Coronary artery (tissue), 2 donors: ENCODE results near the gene AKAP8.
A peak's percentile ranks its signal among the peaks of the same experiment; 100 is the strongest.

Source experiments
- DNase-seq: peaks from one replicate; pipeline ENCODE4 v3.0.0-alpha.2; 2017; ENCODE audit warnings: low spot score
- H3K27ac ChIP-seq, 2 donors: fragments of 200-600 bp; sonication (generic); one replicate each; pipeline ENCODE4 v1.5.1; 2016 to 2019
- H3K4me3 ChIP-seq: fragments of 200-600 bp; sonication (generic); 2 replicates; pipeline ENCODE4 v1.5.1; 2016; ENCODE audit warnings: mild to moderate bottlenecking, moderate library complexity
- CTCF ChIP-seq: fragments of 200-600 bp; sonication (generic); IDR thresholded peaks from one replicate; pipeline ENCODE4 v1.5.1; 2019; ENCODE audit warnings: antibody characterized with exemption

The AKAP8 gene

GRCh38 chr19:15424121-15424520 is 44.5 kb upstream of the AKAP8 start:
- no peak overlapping the region for H3K4me3 ChIP-seq
- TF ChIP-seq CTCF = no peak
- H3K27ac ChIP-seq = no peak overlapping the region
- no peak for DNase-seq

- Histone ChIP-seq H3K27ac (no peak overlapping the region), H3K4me3 (no peak overlapping the region)
- DNase-seq = no peak
- TF ChIP-seq CTCF = no peak
These were observed 43.5 kb upstream of the AKAP8 start for GRCh38 chr19:15423130-15423529.

GRCh38 chr19:15422296-15423075 is 42.9 kb upstream of the AKAP8 start:
- no peak for DNase-seq
- Histone ChIP-seq H3K27ac (peak overlapping the region in 1 of 2 donors; percentile 41), H3K4me3 (no peak overlapping the region)
- no peak for TF ChIP-seq CTCF

GRCh38 chr19:15421721-15422260 is 42.2 kb upstream of the AKAP8 start:
- Histone ChIP-seq H3K4me3 (no peak overlapping the region), H3K27ac (peak overlapping the region in 1 of 2 donors; percentile 28)
- TF ChIP-seq CTCF = no peak
- no peak for DNase-seq

GRCh38 chr19:15421136-15421695 is 41.6 kb upstream of the AKAP8 start:
- Histone ChIP-seq H3K4me3 (no peak overlapping the region), H3K27ac (peak overlapping the region in 1 of 2 donors; percentile 28)
- no peak for TF ChIP-seq CTCF
- no peak for DNase-seq

GRCh38 chr19:15419413-15420025 is 39.9 kb upstream of the AKAP8 start:
- no peak for TF ChIP-seq CTCF
- DNase-seq = no peak
- H3K4me3 ChIP-seq = peak overlapping the region; percentile 100
- peak overlapping the region; percentile 40 to 66 for H3K27ac ChIP-seq
